ENCODE results near the gene PIP5K1B.

- TF ChIP-seq, protein P1, sequence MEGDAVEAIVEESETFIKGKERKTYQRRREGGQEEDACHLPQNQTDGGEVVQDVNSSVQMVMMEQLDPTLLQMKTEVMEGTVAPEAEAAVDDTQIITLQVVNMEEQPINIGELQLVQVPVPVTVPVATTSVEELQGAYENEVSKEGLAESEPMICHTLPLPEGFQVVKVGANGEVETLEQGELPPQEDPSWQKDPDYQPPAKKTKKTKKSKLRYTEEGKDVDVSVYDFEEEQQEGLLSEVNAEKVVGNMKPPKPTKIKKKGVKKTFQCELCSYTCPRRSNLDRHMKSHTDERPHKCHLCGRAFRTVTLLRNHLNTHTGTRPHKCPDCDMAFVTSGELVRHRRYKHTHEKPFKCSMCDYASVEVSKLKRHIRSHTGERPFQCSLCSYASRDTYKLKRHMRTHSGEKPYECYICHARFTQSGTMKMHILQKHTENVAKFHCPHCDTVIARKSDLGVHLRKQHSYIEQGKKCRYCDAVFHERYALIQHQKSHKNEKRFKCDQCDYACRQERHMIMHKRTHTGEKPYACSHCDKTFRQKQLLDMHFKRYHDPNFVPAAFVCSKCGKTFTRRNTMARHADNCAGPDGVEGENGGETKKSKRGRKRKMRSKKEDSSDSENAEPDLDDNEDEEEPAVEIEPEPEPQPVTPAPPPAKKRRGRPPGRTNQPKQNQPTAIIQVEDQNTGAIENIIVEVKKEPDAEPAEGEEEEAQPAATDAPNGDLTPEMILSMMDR (IDR thresholded peaks at IDR 0.05), result no peak
- TF ChIP-seq POLR2A (IDR thresholded peaks at IDR 0.05), result no peak
- TF ChIP-seq EP300 (IDR thresholded peaks at IDR 0.05), result no peak
Observed at GRCh38 chr9:68896486-68896885, 191.4 kb downstream of the PIP5K1B start.

All from sigmoid colon (tissue), 4 donors.